ENCODE results near the gene KRT16. TPM values are rescaled to one million over a fixed set of nuclear protein-coding genes. Genes with fewer than 3 reads are reported as not detected.

Gene KRT16
- total RNA-seq, 1 experiment from 2014 or later, result 42.6 TPM

GRCh38 chr17:41651625-41652460, 39.3 kb upstream of the KRT16 start:
- ATAC-seq (no peak), DNase-seq (no peak)
- no peaks in the 10 kb centered on the region for H3K36me3 ChIP-seq (ENCODE audit: low read depth, low read length)
- H3K27me3 ChIP-seq (ENCODE audit: low read length), result no peaks in the 10 kb centered on the region
- H3K4me3 ChIP-seq (ENCODE audit: low read length), result no peak overlapping the region
- intact Hi-C loops (cut with micrococcal nuclease), result no loop called here
- H3F3A ChIP-seq (ENCODE audit: low read length, unreplicated experiment), result no peaks in the 10 kb centered on the region
- peaks cover 35% of the 10 kb centered on the region for H3K4me1 ChIP-seq (ENCODE audit: insufficient read depth, low read length)
- H3K27ac ChIP-seq (ENCODE audit: low read length), result no peak overlapping the region
- no peaks in the 10 kb centered on the region for H3K9me3 ChIP-seq (ENCODE audit: low read length)
- BruUV-seq (replicated peaks), result no TSS peak
- H3K79me2 ChIP-seq (ENCODE audit: low read length), result no peaks in the 10 kb centered on the region
- POLR2A ChIA-PET (ENCODE audit: unreplicated experiment), result interaction anchor here (0.5 kb wide), 1 partner anchor 19 kb away, joined by 6 read pairs; no protein-coding TSS in a partner anchor
- H3K9me2 ChIP-seq (replicated peaks; ENCODE audit: low read length), result no peaks in the 10 kb centered on the region
- CTCF ChIA-PET, result no interaction called here
- H4K20me1 ChIP-seq (ENCODE audit: low read length), result no peaks in the 10 kb centered on the region
- no peak overlapping the region for H2AFZ ChIP-seq (ENCODE audit: low read length)
- no peak overlapping the region for H3K9ac ChIP-seq (ENCODE audit: low read length)
- no peak overlapping the region for H3K4me2 ChIP-seq (ENCODE audit: low read length)
- TF ChIP-seq, protein P1, sequence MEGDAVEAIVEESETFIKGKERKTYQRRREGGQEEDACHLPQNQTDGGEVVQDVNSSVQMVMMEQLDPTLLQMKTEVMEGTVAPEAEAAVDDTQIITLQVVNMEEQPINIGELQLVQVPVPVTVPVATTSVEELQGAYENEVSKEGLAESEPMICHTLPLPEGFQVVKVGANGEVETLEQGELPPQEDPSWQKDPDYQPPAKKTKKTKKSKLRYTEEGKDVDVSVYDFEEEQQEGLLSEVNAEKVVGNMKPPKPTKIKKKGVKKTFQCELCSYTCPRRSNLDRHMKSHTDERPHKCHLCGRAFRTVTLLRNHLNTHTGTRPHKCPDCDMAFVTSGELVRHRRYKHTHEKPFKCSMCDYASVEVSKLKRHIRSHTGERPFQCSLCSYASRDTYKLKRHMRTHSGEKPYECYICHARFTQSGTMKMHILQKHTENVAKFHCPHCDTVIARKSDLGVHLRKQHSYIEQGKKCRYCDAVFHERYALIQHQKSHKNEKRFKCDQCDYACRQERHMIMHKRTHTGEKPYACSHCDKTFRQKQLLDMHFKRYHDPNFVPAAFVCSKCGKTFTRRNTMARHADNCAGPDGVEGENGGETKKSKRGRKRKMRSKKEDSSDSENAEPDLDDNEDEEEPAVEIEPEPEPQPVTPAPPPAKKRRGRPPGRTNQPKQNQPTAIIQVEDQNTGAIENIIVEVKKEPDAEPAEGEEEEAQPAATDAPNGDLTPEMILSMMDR (conservative IDR thresholded peaks at IDR 0.05; ENCODE audit: low read depth, low read length), result no peak
- TF ChIP-seq EZH2phosphoT487 (IDR thresholded peaks at IDR 0.05; ENCODE audit: borderline replicate concordance, low read length), result no peak
- TF ChIP-seq EZH2 (IDR thresholded peaks at IDR 0.05; ENCODE audit: low read length, unreplicated experiment), result no peak

GRCh38 chr17:41650794-41651624, 38.4 kb upstream of the KRT16 start:
- Histone ChIP-seq H3K9me3 (ENCODE audit: low read length) (no peaks in the 10 kb centered on the region), H2AFZ (ENCODE audit: low read length) (no peak overlapping the region), H3K27ac (ENCODE audit: low read length) (no peak overlapping the region), H3K9me2 (replicated peaks; ENCODE audit: low read length) (no peaks in the 10 kb centered on the region), H3K27me3 (ENCODE audit: low read length) (no peaks in the 10 kb centered on the region), H3F3A (ENCODE audit: low read length, unreplicated experiment) (no peaks in the 10 kb centered on the region), H3K9ac (ENCODE audit: low read length) (no peak overlapping the region), H3K4me1 (ENCODE audit: insufficient read depth, low read length) (peaks cover 34% of the 10 kb centered on the region), H3K79me2 (ENCODE audit: low read length) (no peaks in the 10 kb centered on the region), H3K36me3 (ENCODE audit: low read depth, low read length) (no peaks in the 10 kb centered on the region), H4K20me1 (ENCODE audit: low read length) (no peaks in the 10 kb centered on the region), H3K4me3 (ENCODE audit: low read length) (no peak overlapping the region), H3K4me2 (ENCODE audit: low read length) (no peak overlapping the region)
- DNase-seq, result no peak
- ATAC-seq, result no peak
- TF ChIP-seq EZH2 (IDR thresholded peaks at IDR 0.05; ENCODE audit: low read length, unreplicated experiment) (no peak), EZH2phosphoT487 (IDR thresholded peaks at IDR 0.05; ENCODE audit: borderline replicate concordance, low read length) (no peak)
- TF ChIP-seq, protein P1 (conservative IDR thresholded peaks at IDR 0.05; ENCODE audit: low read depth, low read length), result no peak
- CTCF ChIA-PET, result no interaction called here
- intact Hi-C loops (cut with micrococcal nuclease), result no loop called here
- POLR2A ChIA-PET (ENCODE audit: unreplicated experiment), result interaction anchor here (0.5 kb wide), 1 partner anchor 20 kb away, joined by 6 read pairs; no protein-coding TSS in a partner anchor
- no TSS peak for BruUV-seq (replicated peaks)
